Heart left ventricle (tissue), 13 donors: ENCODE measurements around the gene ASCL5.

Experiments
- CTCF ChIP-seq, 12 donors: fragments of 200-600 bp; sonication (generic) in 4 of 12; IDR thresholded peaks; one replicate each; pipeline versions ENCODE4 v1.5.0 to v1.8.0; 2018 to 2022; ENCODE audit warnings: antibody characterized with exemption in 12 of 12, mild to moderate bottlenecking in 5 of 12
- POLR2A ChIP-seq, 2 donors: fragments of 450-650 bp; IDR thresholded peaks; one replicate each; pipeline ENCODE4 v1.6.1; 2017; ENCODE audit warnings: antibody characterized with exemption in 2 of 2, mild to moderate bottlenecking in 2 of 2, moderate library complexity in 2 of 2
- donor health status: ischemic (EF 13 %, LVEDD 7.1; RV severe dilation, severe dysfunction).
- donor health status: DM: no; HTN: yes; CAD: no.
- donor health status: DM: no; HTN: no; CAD: no.
- donor health status: ischemic (EF 25% LVEDD 6.9; RV normal size, moderate dysfunction).
- donor health status: ischemic (EF 25% LVEDD 5.7; RV mildly dilated, moderate dysfunction).
- donor health status: ischemic (EF 35%, LVEDD 5.7; RV mildly dilated, moderate dysfunction).
- donor health status: nonischemic (EF 11% LVEDD 7.7; RV severe dilation, severe dysfunction).
- donor health status: DM: yes; HTN: yes; CAD: no.
- donor health status: PGD.
- donor health status: ischemic (EF 29% LVEDD 5.4; RV normal size, mild dysfunction).
- donor health status: nonischemic (EF 23%, LVEDD 6.1; RV moderate dilation, normal function).

- TF ChIP-seq CTCF (IDR thresholded peaks at IDR 0.05) (no peak), POLR2A (IDR thresholded peaks at IDR 0.05) (no peak)
These were observed 3.1 kb downstream of the ASCL5 start for GRCh38 chr1:201123866-201124265.
